Measurements from ENCODE around the gene ADAM11. TPM values are rescaled to one million over a fixed set of nuclear protein-coding genes. Genes with fewer than 3 reads are reported as not detected.

Gene ADAM11
- total and polyA plus RNA-seq, 11 donors = 1.8 to 24.6 (median 11.2) TPM

GRCh38 chr17:44775136-44775837 is 16.5 kb downstream of the ADAM11 start:
- ATAC-seq = peak; percentile 93 to 94 (median 94)
- H3K9me3 ChIP-seq = no peaks in the 10 kb centered on the region
- no peaks in the 10 kb centered on the region for H3K27me3 ChIP-seq
- TF ChIP-seq POLR2A (IDR thresholded peaks at IDR 0.05) = no peak
- TF ChIP-seq, protein P1, sequence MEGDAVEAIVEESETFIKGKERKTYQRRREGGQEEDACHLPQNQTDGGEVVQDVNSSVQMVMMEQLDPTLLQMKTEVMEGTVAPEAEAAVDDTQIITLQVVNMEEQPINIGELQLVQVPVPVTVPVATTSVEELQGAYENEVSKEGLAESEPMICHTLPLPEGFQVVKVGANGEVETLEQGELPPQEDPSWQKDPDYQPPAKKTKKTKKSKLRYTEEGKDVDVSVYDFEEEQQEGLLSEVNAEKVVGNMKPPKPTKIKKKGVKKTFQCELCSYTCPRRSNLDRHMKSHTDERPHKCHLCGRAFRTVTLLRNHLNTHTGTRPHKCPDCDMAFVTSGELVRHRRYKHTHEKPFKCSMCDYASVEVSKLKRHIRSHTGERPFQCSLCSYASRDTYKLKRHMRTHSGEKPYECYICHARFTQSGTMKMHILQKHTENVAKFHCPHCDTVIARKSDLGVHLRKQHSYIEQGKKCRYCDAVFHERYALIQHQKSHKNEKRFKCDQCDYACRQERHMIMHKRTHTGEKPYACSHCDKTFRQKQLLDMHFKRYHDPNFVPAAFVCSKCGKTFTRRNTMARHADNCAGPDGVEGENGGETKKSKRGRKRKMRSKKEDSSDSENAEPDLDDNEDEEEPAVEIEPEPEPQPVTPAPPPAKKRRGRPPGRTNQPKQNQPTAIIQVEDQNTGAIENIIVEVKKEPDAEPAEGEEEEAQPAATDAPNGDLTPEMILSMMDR (IDR thresholded peaks at IDR 0.05) = peak in 3 of 12 donors; percentile 3 to 38 (median 7)
- H3K4me1 ChIP-seq = peaks cover 0 to 30% (median 21%) of the 10 kb centered on the region in 12 donors
- H3K4me3 ChIP-seq = peak overlapping the region; percentile 31 to 74 (median 63)
- peak in 4 of 5 donors; percentile 96 to 98 (median 96) for DNase-seq
- no peaks in the 10 kb centered on the region for H3K36me3 ChIP-seq
- WGBS, 4 donors = 1 to 2% (median 1%) methylated on average over 12 to 50 of the region's 50 CpGs
- H3K27ac ChIP-seq = peak overlapping the region in 6 of 12 donors; percentile 7 to 82 (median 36)
- intact Hi-C loops (cut with DNase I) = loop anchor here in 9 of 10 donors (1.0 to 10.0 kb wide), 9 partner anchors 57 to 360 kb away; partner anchors contain the start of genes ACBD4 (in 2 of the 9), PLCD3 (in 2 of the 9) and GJC1 (in 1 of the 9)

GRCh38 chr17:44775838-44776621 is 17.2 kb downstream of the ADAM11 start:
- H3K27ac ChIP-seq = peak overlapping the region in 8 of 12 donors; percentile 11 to 82 (median 38)
- DNase-seq = peak in 1 of 5 donors; percentile 97
- WGBS, 4 donors = 11 to 17% (median 14%) methylated on average over 42 to 43 of the region's 43 CpGs
- H3K36me3 ChIP-seq = no peaks in the 10 kb centered on the region
- peak overlapping the region in 11 of 12 donors; percentile 45 to 74 (median 63) for H3K4me3 ChIP-seq
- peaks cover under 1 to 36% (median 21%) of the 10 kb centered on the region in 12 donors for H3K4me1 ChIP-seq
- H3K9me3 ChIP-seq = no peaks in the 10 kb centered on the region
- peak in 2 of 4 donors; percentile 1 to 2 for ATAC-seq
- intact Hi-C loops (cut with DNase I) = loop anchor here in 9 of 10 donors (1.0 to 10.0 kb wide), 9 partner anchors 56 to 359 kb away; partner anchors contain the start of genes ACBD4 (in 2 of the 9), PLCD3 (in 2 of the 9) and GJC1 (in 1 of the 9)
- no peak for TF ChIP-seq POLR2A (IDR thresholded peaks at IDR 0.05)
- TF ChIP-seq, protein P1 (IDR thresholded peaks at IDR 0.05) = peak in 1 of 12 donors; percentile 12
- H3K27me3 ChIP-seq = no peaks in the 10 kb centered on the region

DNA sequence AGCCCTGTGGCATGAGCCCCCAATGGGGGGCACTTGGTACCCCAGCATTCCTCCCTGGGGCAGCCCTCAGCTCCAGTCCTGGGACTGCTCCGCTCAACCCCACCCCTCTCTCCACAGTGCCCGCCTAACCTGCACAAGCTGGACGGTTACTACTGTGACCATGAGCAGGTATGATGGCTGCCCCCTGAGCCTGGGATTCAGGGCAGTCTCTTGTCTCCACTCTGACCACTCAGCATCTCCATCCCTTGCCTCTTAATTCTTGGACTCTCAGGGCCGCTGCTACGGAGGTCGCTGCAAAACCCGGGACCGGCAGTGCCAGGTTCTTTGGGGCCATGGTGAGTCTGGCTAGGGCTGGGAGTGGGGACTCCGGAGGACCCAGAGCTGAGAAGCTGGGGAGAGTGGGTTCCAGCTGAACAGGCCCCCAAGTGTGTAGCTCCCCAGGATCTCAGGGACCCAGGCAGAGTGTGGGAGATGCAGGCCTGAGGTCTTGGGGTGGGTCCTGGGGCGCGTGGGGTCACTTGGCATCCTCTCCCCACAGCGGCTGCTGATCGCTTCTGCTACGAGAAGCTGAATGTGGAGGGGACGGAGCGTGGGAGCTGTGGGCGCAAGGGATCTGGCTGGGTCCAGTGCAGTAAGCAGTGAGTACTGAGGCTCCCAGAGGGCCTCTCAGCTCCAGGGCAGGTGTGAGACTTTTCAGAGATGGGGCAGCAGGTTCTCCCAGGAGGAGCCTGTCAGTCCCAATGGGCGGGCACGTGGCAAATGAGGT is 18.0 kb downstream of the ADAM11 start:
- no peak for ATAC-seq
- DNase-seq = peak in 1 of 5 donors; percentile 23
- H3K36me3 ChIP-seq = no peaks in the 10 kb centered on the region

More for the DNA sequence above, 18.0 kb downstream of the ADAM11 start:
- Histone ChIP-seq H3K27me3 (no peaks in the 10 kb centered on the region), H3K27ac (peak overlapping the region in 1 of 12 donors; percentile 82), H3K4me3 (no peak overlapping the region), H3K4me1 (peaks cover 4 to 44% (median 29%) of the 10 kb centered on the region in 12 donors), H3K9me3 (no peaks in the 10 kb centered on the region)
- intact Hi-C loops (cut with DNase I) = loop anchor here in 8 of 10 donors (5.0 to 10.0 kb wide), 6 partner anchors 55 to 358 kb away; partner anchors contain the start of genes ACBD4 (in 2 of the 8), PLCD3 (in 2 of the 8) and GJC1 (in 1 of the 8)
- TF ChIP-seq, protein P1 (IDR thresholded peaks at IDR 0.05) = no peak
- no peak for TF ChIP-seq POLR2A (IDR thresholded peaks at IDR 0.05)
- whole genome bisulfite sequencing, 4 donors = 86 to 92% (median 90%) methylated on average over 19 of the region's 19 CpGs

All from heart left ventricle (tissue), 16 donors.